Measurements from ENCODE around the gene ARMH1. TPM values are rescaled to one million over a fixed set of nuclear protein-coding genes. Genes with fewer than 3 reads are reported as not detected.
A peak's percentile ranks its signal among the peaks of the same experiment; 100 is the strongest.
"Not testable (repeated sequence)": the region's sequence is repeated elsewhere in the genome, so short reads cannot be mapped to it uniquely, and the experiment has no call there.

ARMH1 gene
- total RNA-seq, 1 donor from 2014 or later: 0.92 TPM

DNA sequence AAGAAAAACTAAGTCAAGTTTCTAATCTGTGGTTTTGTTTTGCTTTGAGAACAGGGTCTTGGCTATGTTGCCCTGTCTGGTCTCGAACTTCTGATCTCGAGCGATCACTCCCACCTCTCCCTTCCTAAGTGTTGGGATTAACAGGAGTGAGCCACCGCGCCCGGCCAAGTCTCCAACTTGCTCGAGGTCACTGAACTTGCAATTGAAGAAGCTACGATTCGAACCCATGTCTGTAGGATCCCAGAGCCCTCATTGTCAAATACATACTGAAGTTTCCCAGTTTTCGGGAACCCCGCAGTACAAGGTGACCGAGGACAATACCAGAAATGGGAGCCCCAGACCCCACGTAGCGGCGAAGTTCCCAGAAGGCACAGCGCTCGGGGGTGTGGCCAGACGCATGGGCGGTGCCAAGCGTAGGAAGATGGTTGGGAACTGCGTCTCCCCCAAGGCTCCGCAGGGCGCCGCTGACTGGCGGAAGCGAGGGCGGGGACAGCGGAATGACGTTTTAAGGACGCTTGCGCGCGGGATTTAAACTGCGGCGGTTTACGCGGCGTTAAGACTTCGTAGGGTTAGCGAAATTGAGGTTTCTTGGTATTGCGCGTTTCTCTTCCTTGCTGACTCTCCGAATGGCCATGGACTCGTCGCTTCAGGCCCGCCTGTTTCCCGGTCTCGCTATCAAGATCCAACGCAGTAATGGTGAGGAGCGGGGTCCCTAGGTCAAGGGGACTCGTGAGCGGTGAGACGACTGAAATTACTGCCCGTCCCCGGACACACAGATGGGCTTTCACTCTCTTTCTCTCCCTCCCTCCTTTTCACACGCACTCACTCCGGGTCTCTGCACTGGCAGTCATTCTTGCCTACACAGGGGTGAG, 65.0 kb downstream of the ARMH1 start, which contains the start of gene KIF2C:
TSS of gene KIF2C (plus strand) at position 531 of the 872 bp plus-strand sequence. CDS start at position 627, 96 bp downstream.
- ATAC-seq (peak; percentile 100), DNase-seq (peak; percentile 98)
- intact Hi-C loops (cut with micrococcal nuclease): no loop called here

DNA sequence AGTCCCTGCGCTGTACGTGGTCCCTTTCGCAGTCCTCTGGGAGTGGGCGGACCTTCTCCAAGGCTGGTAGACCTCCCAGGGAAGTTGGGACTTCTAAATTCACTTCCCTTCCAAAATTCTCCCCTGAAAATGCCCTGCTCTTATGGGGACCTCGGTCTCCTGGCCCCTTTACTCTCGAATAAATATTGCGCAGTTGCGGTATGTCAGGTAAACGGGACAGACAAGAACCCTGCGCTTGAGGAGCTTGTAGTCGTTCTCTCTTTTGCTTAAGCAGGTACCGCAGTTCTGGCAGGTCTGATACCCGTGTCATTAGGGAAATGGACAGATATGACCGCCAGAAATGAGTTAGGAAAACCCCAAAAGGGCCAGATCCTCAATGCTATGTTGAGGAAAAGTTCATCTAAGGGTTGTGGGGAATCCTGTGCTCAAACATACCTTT, 65.7 kb downstream of the ARMH1 start:
- no peak for DNase-seq
- intact Hi-C loops (cut with micrococcal nuclease): no loop called here
- no peak for ATAC-seq

DNA sequence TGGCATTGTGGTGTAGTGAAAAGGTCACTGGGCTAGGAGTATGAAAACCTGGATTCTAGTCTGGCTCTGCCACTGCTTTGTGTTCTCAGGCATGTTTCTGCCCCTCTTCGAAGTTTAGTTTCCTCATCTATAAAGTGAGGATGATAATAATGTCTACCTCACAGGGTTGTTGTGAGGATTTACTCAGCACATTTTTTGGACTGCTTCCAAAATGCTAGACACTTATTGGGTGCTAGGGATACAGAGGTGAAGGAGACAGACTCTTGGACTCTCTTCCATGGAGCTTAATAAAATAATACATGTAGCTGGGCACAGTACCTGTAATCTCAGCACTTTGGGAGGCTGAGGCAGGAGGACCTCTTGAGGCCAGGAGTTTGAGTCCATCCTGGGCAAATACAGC, 68.7 kb downstream of the ARMH1 start:
- intact Hi-C loops (cut with micrococcal nuclease): no loop called here
- ATAC-seq: no peak
- no peak for DNase-seq

DNA sequence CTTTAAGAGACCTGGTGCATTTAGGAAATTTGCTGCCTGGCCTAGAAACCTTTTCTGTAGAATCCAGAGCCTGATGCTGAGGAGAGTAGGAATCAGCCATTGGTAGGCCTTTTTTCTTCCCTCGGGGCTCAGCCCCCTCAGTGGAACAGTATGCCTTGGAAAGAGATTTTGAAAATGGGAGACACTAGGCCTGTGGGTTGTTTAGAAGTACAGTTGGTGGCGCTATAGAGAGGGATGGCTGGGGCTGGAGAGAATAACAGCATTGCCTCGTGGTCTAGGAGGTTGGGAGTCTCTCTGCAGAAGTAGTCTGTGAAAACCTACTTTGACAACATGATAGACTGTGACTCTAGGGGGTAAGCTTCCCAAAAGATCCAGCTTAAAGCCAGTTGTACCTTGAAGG, 73.4 kb downstream of the ARMH1 start:
- ATAC-seq (no peak), DNase-seq (no peak)
- intact Hi-C loops (cut with micrococcal nuclease): no loop called here

- intact Hi-C loops (cut with micrococcal nuclease): no loop called here
- ATAC-seq (no peak), DNase-seq (no peak)
These were observed 82.9 kb downstream of the ARMH1 start for GRCh38 chr1:44757420-44757819.

DNA sequence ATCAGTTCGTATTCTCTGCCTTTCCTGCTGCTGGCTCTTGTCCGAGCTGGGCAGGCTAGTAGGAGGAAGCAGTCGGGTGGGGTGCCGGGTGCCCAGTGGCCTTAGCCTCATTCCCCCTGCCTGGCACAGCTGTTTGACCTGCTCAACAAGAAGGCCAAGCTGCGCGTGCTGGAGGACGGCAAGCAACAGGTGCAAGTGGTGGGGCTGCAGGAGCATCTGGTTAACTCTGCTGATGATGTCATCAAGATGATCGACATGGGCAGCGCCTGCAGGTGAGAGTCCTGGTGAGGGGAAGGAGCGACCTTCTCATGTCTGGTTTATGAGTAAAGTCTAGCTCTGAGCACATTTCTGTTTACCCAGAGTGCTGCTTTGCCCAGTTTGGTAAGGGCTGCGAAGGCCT, 84.6 kb downstream of the ARMH1 start:
- intact Hi-C loops (cut with micrococcal nuclease): no loop called here
- ATAC-seq (no peak), DNase-seq (no peak)

GRCh38 chr1:44760876-44761275, 86.4 kb downstream of the ARMH1 start:
- ATAC-seq: peak; percentile 80
- intact Hi-C loops (cut with micrococcal nuclease): no loop called here
- DNase-seq: no peak

GRCh38 chr1:44766421-44766820, 91.9 kb downstream of the ARMH1 start:
- ATAC-seq; DNase-seq; intact Hi-C loops (cut with micrococcal nuclease): not testable (repeated sequence)

Other genes with a start within 250 kb of the ARMH1 start
- 9.1 TPM for gene TMEM53, start 233 bp upstream of the ARMH1 start, total RNA-seq
- gene RNU5D-1, start 56.5 kb downstream of the ARMH1 start, total RNA-seq: not detected
- gene KIF2C, start 65.1 kb downstream of the ARMH1 start, total RNA-seq: 0.87 TPM
- gene RPS8, start 100.8 kb downstream of the ARMH1 start, total RNA-seq: 727 TPM
- gene BEST4, start 113.5 kb downstream of the ARMH1 start, total RNA-seq: 0.12 TPM
- 7.5 TPM for gene PLK3, start 125.7 kb downstream of the ARMH1 start, total RNA-seq
- gene DYNLT4, start 132.6 kb downstream of the ARMH1 start, total RNA-seq: 0.35 TPM
- 2.5 TPM for gene BTBD19, start 133.8 kb downstream of the ARMH1 start, total RNA-seq
- 0.40 TPM for gene PTCH2, start 168.5 kb downstream of the ARMH1 start, total RNA-seq

Data from left ventricle myocardium superior (tissue), 1 donor.